H9 (cell line): ENCODE results near the gene ISCA1. TPM values are rescaled to one million over a fixed set of nuclear protein-coding genes. Genes with fewer than 3 reads are reported as not detected.

Source experiments
- DNase-seq: peaks from one replicate; pipeline ENCODE4 v3.0.0-alpha.2; 2017
- H2AFZ ChIP-seq: one replicate; pipeline ENCODE4 v1.6.1; 2013; ENCODE audit warnings: mild to moderate bottlenecking, low read length, control low read depth, moderate library complexity
- H2AK5ac ChIP-seq: 2 replicates; pipeline ENCODE4 v1.6.1; 2013; ENCODE audit warnings: low read length, control low read depth, mixed read lengths; ENCODE audit not compliant: insufficient read length
- H2BK120ac ChIP-seq: one replicate; pipeline ENCODE4 v1.6.1; 2013; ENCODE audit warnings: low read depth, mild to moderate bottlenecking, low read length, control low read depth, inconsistent platforms; ENCODE audit not compliant: poor library complexity, severe bottlenecking
- H2BK12ac ChIP-seq: 2 replicates; pipeline ENCODE4 v1.6.1; 2013; ENCODE audit warnings: low read length, control low read depth, mixed read lengths, low read depth; ENCODE audit not compliant: insufficient read length
- H2BK15ac ChIP-seq: 2 replicates; pipeline ENCODE4 v1.6.1; 2013; ENCODE audit warnings: low read depth, low read length, control low read depth
- H2BK20ac ChIP-seq: one replicate; pipeline ENCODE4 v1.6.1; 2013; ENCODE audit warnings: low read depth, mild to moderate bottlenecking, low read length, control low read depth, inconsistent platforms; ENCODE audit not compliant: poor library complexity, severe bottlenecking
- H2BK5ac ChIP-seq: 2 replicates; pipeline ENCODE4 v1.6.1; 2013; ENCODE audit warnings: low read length, control low read depth, mixed read lengths; ENCODE audit not compliant: insufficient read length
- H3K14ac ChIP-seq: 2 replicates; pipeline ENCODE4 v1.6.1; 2013; ENCODE audit warnings: low read length, control low read depth; ENCODE audit not compliant: insufficient read depth
- H3K18ac ChIP-seq: 2 replicates; pipeline ENCODE4 v1.6.1; 2013; ENCODE audit warnings: low read depth, mild to moderate bottlenecking, mixed read lengths, low read length, control low read depth; ENCODE audit not compliant: insufficient read length
- H3K23ac ChIP-seq: 2 replicates; pipeline ENCODE4 v1.6.1; 2013; ENCODE audit warnings: low read length, control low read depth, mixed read lengths, low read depth; ENCODE audit not compliant: insufficient read length
- H3K23me2 ChIP-seq: 2 replicates; pipeline ENCODE4 v1.6.1; 2013; ENCODE audit warnings: low read depth, mild to moderate bottlenecking, mixed read lengths, low read length, control low read depth; ENCODE audit not compliant: insufficient read length, poor library complexity, severe bottlenecking
- H3K27ac ChIP-seq: 2 replicates; pipeline ENCODE4 v1.5.1; 2013; ENCODE audit warnings: low read length, control low read depth, mixed read lengths, low read depth; ENCODE audit not compliant: insufficient read length
- H3K27me3 ChIP-seq: 2 replicates; pipeline ENCODE4 v1.6.1; 2013; ENCODE audit warnings: low read length, control low read depth, inconsistent platforms; ENCODE audit not compliant: insufficient read depth
- H3K4ac ChIP-seq: 2 replicates; pipeline ENCODE4 v1.6.1; 2013; ENCODE audit warnings: low read depth, mild to moderate bottlenecking, control low read depth, inconsistent platforms, low read length, moderate library complexity
- H3K4me1 ChIP-seq: 2 replicates; pipeline ENCODE4 v1.6.1; 2013; ENCODE audit warnings: low read length, control low read depth, inconsistent platforms; ENCODE audit not compliant: insufficient read depth
- H3K4me2 ChIP-seq: 2 replicates; pipeline ENCODE4 v1.6.1; 2013; ENCODE audit warnings: low read length, control low read depth, mixed read lengths; ENCODE audit not compliant: insufficient read length, insufficient read depth
- H3K56ac ChIP-seq: 2 replicates; pipeline ENCODE4 v1.6.1; 2013; ENCODE audit warnings: low read depth, mild to moderate bottlenecking, mixed read lengths, low read length, control low read depth; ENCODE audit not compliant: insufficient read length
- H3K79me1 ChIP-seq: 2 replicates; pipeline ENCODE4 v1.6.1; 2013; ENCODE audit warnings: low read depth, mild to moderate bottlenecking, moderate library complexity, low read length, control low read depth, inconsistent platforms; ENCODE audit not compliant: insufficient read depth, poor library complexity, severe bottlenecking
- H3K79me2 ChIP-seq: 2 replicates; pipeline ENCODE4 v1.6.1; 2013; ENCODE audit warnings: low read length, control low read depth, inconsistent platforms; ENCODE audit not compliant: insufficient read depth
- H3K9ac ChIP-seq: 2 replicates; pipeline ENCODE4 v1.6.1; 2013; ENCODE audit warnings: low read length, control low read depth, mixed read lengths; ENCODE audit not compliant: insufficient read length; ENCODE audit errors: extremely low read depth
- H3K9me3 ChIP-seq: one replicate; pipeline ENCODE4 v1.6.1; 2013; ENCODE audit warnings: low read depth, low read length, inconsistent platforms; ENCODE audit not compliant: control insufficient read depth
- H3T11ph ChIP-seq: one replicate; pipeline ENCODE4 v1.6.1; 2013; ENCODE audit warnings: mild to moderate bottlenecking, low read length, control low read depth, inconsistent platforms
- H4K20me1 ChIP-seq: one replicate; pipeline ENCODE4 v1.6.1; 2013; ENCODE audit not compliant: control insufficient read depth, insufficient read length, insufficient read depth
- H4K5ac ChIP-seq: 2 replicates; pipeline ENCODE4 v1.6.1; 2013; ENCODE audit warnings: low read depth, mild to moderate bottlenecking, mixed read lengths, low read length, control low read depth; ENCODE audit not compliant: insufficient read length
- H4K8ac ChIP-seq: replicated peaks from 2 replicates; pipeline ENCODE4 v1.6.1; 2013; ENCODE audit warnings: low read length, control low read depth, mixed read lengths, low read depth; ENCODE audit not compliant: insufficient read length
- H4K91ac ChIP-seq: 2 replicates; pipeline ENCODE4 v1.6.1; 2013; ENCODE audit warnings: low read depth, mild to moderate bottlenecking, moderate library complexity, mixed read lengths, low read length, control low read depth; ENCODE audit not compliant: insufficient read length
- H3K27ac Mint-ChIP-seq, 3 experiments: 2 replicates in 2 of 3; 3 replicates in 1 of 3; pipeline ENCODE4 v1.8.0; 2020 to 2021; ENCODE audit warnings: mixed read lengths in 3 of 3, mild to moderate bottlenecking in 1 of 3, moderate library complexity in 1 of 3
- H3K27me3 Mint-ChIP-seq: 2 replicates; pipeline ENCODE4 v1.8.0; 2021; ENCODE audit warnings: low read depth, mild to moderate bottlenecking, moderate library complexity, mixed read lengths
- H3K36me3 Mint-ChIP-seq, 3 experiments: 2 replicates in 2 of 3; 3 replicates in 1 of 3; pipeline ENCODE4 v1.8.0; 2020 to 2021; ENCODE audit warnings: low read depth in 3 of 3, mixed read lengths in 3 of 3; ENCODE audit not compliant: insufficient read depth in 1 of 3
- H3K4me1 Mint-ChIP-seq, 2 experiments: 2 replicates each; pipeline ENCODE4 v1.8.0; 2020; ENCODE audit warnings: mixed read lengths in 2 of 2
- H3K4me3 Mint-ChIP-seq, 2 experiments: 2 replicates in 1 of 2; 3 replicates in 1 of 2; pipeline ENCODE4 v1.8.0; 2020 to 2021; ENCODE audit warnings: mild to moderate bottlenecking in 2 of 2, mixed read lengths in 2 of 2, moderate library complexity in 1 of 2
- H3K9me3 Mint-ChIP-seq, 2 experiments: 2 replicates in 1 of 2; 3 replicates in 1 of 2; pipeline ENCODE4 v1.8.0; 2020; ENCODE audit warnings: mild to moderate bottlenecking in 2 of 2, mixed read lengths in 2 of 2, moderate library complexity in 1 of 2
- WGBS: extraction: QIAGEN DNeasy Blood & Tissue Kit; methylation state at CpG from one replicate; pipeline ENCODE4 v1.1.7; 2013; ENCODE audit warnings: missing lambda C conversion rate, low lambda C conversion rate, mixed read lengths; ENCODE audit not compliant: insufficient read length; ENCODE audit errors: extremely low coverage; 5-methylcytosine and 5-hydroxymethylcytosine counted together
- total RNA-seq: library from RNA; stranded (reverse); gene quantifications from 2 replicates; pipeline ENCODE4 v1.2.1, GENCODE V29; 2021
- TF ChIP-seq, protein P1 (sequence below): fragments of 200-600 bp; sonication (generic); conservative IDR thresholded peaks from 3 replicates; pipeline ENCODE4 v1.8.0; 2021; ENCODE audit warnings: antibody characterized with exemption, mild to moderate bottlenecking

Gene ISCA1
- total RNA-seq, 1 experiment from 2014 or later: 33.3 TPM

- peak overlapping the region; percentile 58 for H4K5ac ChIP-seq
- no peaks in the 10 kb centered on the region for H3K9me3 ChIP-seq
- no peak overlapping the region for H2BK120ac ChIP-seq
- H3K79me2 ChIP-seq: peaks cover 13% of the 10 kb centered on the region; the same call in 1 of the 2 replicates
- no peak overlapping the region for H3K4ac ChIP-seq
- H4K91ac ChIP-seq: no peak overlapping the region
- H3K23me2 ChIP-seq: peaks cover 5% of the 10 kb centered on the region
- Mint-ChIP-seq H3K27ac (peak overlapping the region; percentile 70 to 97 (median 95); a peak in 5 of 7 replicates), H3K9me3 (no peaks in the 10 kb centered on the region), H3K27me3 (peaks cover 9% of the 10 kb centered on the region), H3K36me3 (peaks cover 5 to 12% (median 11%) of the 10 kb centered on the region in 3 experiments; a peak in 5 of 7 replicates), H3K4me1 (peaks cover 34 to 36% of the 10 kb centered on the region in 2 experiments), H3K4me3 (peak overlapping the region; percentile 88 to 95)
- no peak overlapping the region for H2BK12ac ChIP-seq
- H3K56ac ChIP-seq: peak overlapping the region; percentile 25
- no peaks in the 10 kb centered on the region for H3K27me3 ChIP-seq
- TF ChIP-seq, protein P1, sequence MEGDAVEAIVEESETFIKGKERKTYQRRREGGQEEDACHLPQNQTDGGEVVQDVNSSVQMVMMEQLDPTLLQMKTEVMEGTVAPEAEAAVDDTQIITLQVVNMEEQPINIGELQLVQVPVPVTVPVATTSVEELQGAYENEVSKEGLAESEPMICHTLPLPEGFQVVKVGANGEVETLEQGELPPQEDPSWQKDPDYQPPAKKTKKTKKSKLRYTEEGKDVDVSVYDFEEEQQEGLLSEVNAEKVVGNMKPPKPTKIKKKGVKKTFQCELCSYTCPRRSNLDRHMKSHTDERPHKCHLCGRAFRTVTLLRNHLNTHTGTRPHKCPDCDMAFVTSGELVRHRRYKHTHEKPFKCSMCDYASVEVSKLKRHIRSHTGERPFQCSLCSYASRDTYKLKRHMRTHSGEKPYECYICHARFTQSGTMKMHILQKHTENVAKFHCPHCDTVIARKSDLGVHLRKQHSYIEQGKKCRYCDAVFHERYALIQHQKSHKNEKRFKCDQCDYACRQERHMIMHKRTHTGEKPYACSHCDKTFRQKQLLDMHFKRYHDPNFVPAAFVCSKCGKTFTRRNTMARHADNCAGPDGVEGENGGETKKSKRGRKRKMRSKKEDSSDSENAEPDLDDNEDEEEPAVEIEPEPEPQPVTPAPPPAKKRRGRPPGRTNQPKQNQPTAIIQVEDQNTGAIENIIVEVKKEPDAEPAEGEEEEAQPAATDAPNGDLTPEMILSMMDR: no peak
- peak overlapping the region; percentile 43 for H2BK5ac ChIP-seq
- peak overlapping the region; percentile 97 for H3K4me2 ChIP-seq
- H3K9ac ChIP-seq: peak overlapping the region; percentile 73
- WGBS: no CpG with 5 or more reads among the region's 12 CpGs
- H3K4me1 ChIP-seq: no peaks in the 10 kb centered on the region; the same call in 1 of the 2 replicates
- H3K18ac ChIP-seq: peak overlapping the region; percentile 80
- no peak overlapping the region for H2AK5ac ChIP-seq
- H4K8ac ChIP-seq: no peak overlapping the region
- no peak overlapping the region for H2BK20ac ChIP-seq
- no peaks in the 10 kb centered on the region for H3K79me1 ChIP-seq
- no peak overlapping the region for H3T11ph ChIP-seq
- no peaks in the 10 kb centered on the region for H4K20me1 ChIP-seq
- no peak overlapping the region for H2BK15ac ChIP-seq
- no peak overlapping the region for H2AFZ ChIP-seq
- peak overlapping the region; percentile 58; the same call in 1 of the 2 replicates for H3K14ac ChIP-seq
- H3K23ac ChIP-seq: no peak overlapping the region
- no peak overlapping the region for H3K27ac ChIP-seq
- no peak for DNase-seq
Measured at GRCh38 chr9:86282979-86283535, 719 bp upstream of the ISCA1 start.
